Fibroblast of lung (primary cell): ENCODE results near the gene GPNMB.

Experiments
- CTCF ChIP-seq, 2 donors: IDR thresholded peaks in 1 of 2; conservative IDR thresholded peaks in 1 of 2; 1 replicate in 1 of 2; 2 replicates in 1 of 2; pipeline ENCODE4 v1.5.1; 2011 to 2012; ENCODE audit warnings: low read length in 2 of 2, control low read depth in 1 of 2, inconsistent platforms in 1 of 2, low read depth in 1 of 2, mild to moderate bottlenecking in 1 of 2
- EZH2 ChIP-seq: IDR thresholded peaks from 2 replicates; pipeline ENCODE4 v1.5.1; 2012; ENCODE audit warnings: low read length, control low read depth, mild to moderate bottlenecking; ENCODE audit errors: missing control alignments

GRCh38 chr7:23232966-23233365 is 13.6 kb upstream of the GPNMB start:
- TF ChIP-seq CTCF (conservative IDR thresholded peaks at IDR 0.05 in 1 of 2, IDR thresholded peaks at IDR 0.05 in 1 of 2; ENCODE audit: low read depth in 1 of 2, low read length in 2 of 2) (no peak), EZH2 (no peak)
